Activated T-helper 2 cell treated with anti-CD3 and anti-CD28 coated beads, Interferon-gamma antibody, Interleukin-2, Interleukin-4, amounts not matched to agents 10 μg/mL and 5 μg/mL and 100 μg/mL, durations not matched to agents 14 hours and 24 hours and 36 hours (primary cell): ENCODE results near the gene LSM8. TPM values are rescaled to one million over a fixed set of nuclear protein-coding genes. Genes with fewer than 3 reads are reported as not detected.
"Not testable (repeated sequence)": the region's sequence is repeated elsewhere in the genome, so short reads cannot be mapped to it uniquely, and the experiment has no call there.

Experiments
- DNase-seq: peaks from one replicate; pipeline ENCODE4 v3.0.0; 2021; ENCODE audit warnings: low spot score
- H3K27ac Mint-ChIP-seq: one replicate; pipeline ENCODE4 v1.8.0; 2021; ENCODE audit warnings: mixed read lengths
- H3K27me3 Mint-ChIP-seq: one replicate; pipeline ENCODE4 v1.8.0; 2021; ENCODE audit warnings: low read depth, mixed read lengths
- H3K36me3 Mint-ChIP-seq: one replicate; pipeline ENCODE4 v1.8.0; 2021; ENCODE audit warnings: low read depth, mixed read lengths
- H3K4me1 Mint-ChIP-seq: one replicate; pipeline ENCODE4 v1.8.0; 2021; ENCODE audit warnings: low read depth, mixed read lengths
- H3K4me3 Mint-ChIP-seq: one replicate; pipeline ENCODE4 v1.8.0; 2021; ENCODE audit warnings: low read depth, mild to moderate bottlenecking, moderate library complexity, mixed read lengths
- H3K9me3 Mint-ChIP-seq: one replicate; pipeline ENCODE4 v1.8.0; 2021; ENCODE audit warnings: mixed read lengths
- intact Hi-C: fragments of 100-400 bp; cut with micrococcal nuclease; formaldehyde crosslinking; loops from one replicate; pipeline ENCODE4 v1.15.1; 2023
- total RNA-seq: library from RNA; stranded (reverse); gene quantifications from 2 replicates; pipeline ENCODE4 v1.2.3, GENCODE V29; 2022

The LSM8 gene
- total RNA-seq, result 46.8 and 50.3 TPM in 2 replicates

DNA sequence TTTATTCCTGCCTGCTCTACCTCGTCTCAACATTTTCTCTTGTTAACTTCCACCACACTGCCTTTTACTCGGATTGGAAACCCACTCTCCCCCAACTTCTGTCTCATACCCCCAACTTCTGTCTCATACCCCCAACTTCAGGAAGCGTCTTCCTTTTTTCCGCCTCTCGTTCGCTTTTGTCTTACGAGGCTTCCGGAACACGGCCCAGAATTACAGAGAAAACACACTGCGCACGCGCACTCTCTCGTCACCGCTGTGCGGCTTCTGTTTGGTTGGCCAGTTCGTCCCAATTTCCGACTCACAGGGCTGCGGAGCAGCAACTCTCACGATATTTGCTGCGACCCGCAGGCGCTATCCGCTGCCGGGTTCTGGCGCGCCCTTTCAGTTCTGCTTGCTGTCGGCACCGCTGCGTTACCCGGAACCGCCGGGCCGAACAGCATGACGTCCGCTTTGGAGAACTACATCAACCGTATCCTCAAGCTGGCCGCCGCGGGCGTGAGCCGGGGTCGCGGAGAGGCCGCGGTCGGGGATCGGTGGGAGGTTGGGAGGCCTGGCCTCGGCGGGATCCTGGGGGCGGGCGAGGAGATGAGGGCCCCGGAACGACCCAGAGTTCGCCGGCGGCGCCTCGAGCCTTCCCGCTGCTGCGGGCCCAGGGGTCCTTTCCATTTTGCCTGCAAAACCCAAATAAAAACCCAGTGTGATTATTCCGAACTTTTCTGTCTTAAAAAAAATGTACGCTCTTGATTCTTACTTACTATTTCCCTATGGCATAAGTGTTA lies at the start of gene LSM8:
Gene LSM8, plus strand, starts transcription at position 379 of the 779 bp plus-strand sequence. Its CDS starts 60 bp downstream, at position 439.
- H3K36me3 Mint-ChIP-seq, result peaks cover 46% of the 10 kb centered on the region
- intact Hi-C loops, result loop anchor here (1.0 to 5.0 kb wide), 4 partner anchors 12 to 128 kb away; no protein-coding TSS in a partner anchor
- H3K4me1 Mint-ChIP-seq, result peaks cover 30% of the 10 kb centered on the region
- DNase-seq, result peak; percentile 97
- H3K27me3 Mint-ChIP-seq, result no peaks in the 10 kb centered on the region
- peak within 1 kb of the TSS; percentile 100 for H3K27ac Mint-ChIP-seq
- peak within 1 kb of the TSS; percentile 99 for H3K4me3 Mint-ChIP-seq
- H3K9me3 Mint-ChIP-seq, result no peaks in the 10 kb centered on the region

- H3K4me1 Mint-ChIP-seq, H3K36me3 Mint-ChIP-seq, H3K27ac Mint-ChIP-seq, intact Hi-C loops, DNase-seq, H3K9me3 Mint-ChIP-seq, H3K4me3 Mint-ChIP-seq, H3K27me3 Mint-ChIP-seq: not testable (repeated sequence)
Measured at GRCh38 chr7:118134420-118134819, 49.5 kb upstream of the LSM8 start.

DNA sequence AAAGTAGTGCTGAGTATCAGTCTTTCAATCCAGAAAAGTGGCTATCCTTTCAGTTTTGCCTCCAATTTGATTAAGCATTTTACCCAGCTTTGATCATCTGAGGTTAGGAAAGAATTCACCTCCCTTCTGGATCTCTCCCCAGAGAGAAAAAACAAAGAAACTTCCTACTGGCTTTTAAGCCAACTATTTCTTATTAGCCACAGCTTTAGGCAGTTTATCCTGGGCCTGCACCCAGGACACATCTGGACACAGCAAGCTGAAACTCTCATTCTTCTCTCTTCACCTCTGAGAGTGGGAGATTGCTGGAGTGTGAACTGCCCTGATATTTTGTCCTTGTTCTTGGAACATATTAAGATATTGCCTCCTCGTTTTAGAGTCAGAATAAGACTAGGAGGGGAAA lies 43.5 kb upstream of the LSM8 start:
- DNase-seq, result no peak
- intact Hi-C loops, result no loop called here
- Mint-ChIP-seq H3K27ac (no peak overlapping the region), H3K27me3 (peaks cover 2% of the 10 kb centered on the region), H3K36me3 (no peaks in the 10 kb centered on the region), H3K9me3 (no peaks in the 10 kb centered on the region), H3K4me1 (no peaks in the 10 kb centered on the region), H3K4me3 (no peak overlapping the region)

DNA sequence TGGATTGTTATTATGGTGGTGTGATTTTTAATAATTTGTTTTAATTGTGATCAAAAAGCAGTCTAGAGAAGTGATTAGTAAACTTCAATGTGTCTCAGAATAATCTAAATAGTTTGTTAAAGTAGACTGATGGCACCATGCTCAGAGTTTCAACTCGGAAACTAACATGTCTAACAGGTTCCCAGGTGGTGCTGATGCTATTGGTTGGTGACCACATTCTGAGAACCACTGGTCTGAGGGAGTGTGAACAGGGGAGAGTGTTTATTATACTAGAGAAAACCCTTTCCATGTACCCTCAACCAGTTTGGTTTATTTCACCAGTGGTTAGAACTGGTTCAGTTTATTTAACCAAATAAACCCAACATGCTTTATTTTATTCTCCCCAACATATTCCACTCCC lies 42.0 kb upstream of the LSM8 start:
- no peak for DNase-seq
- intact Hi-C loops, result no loop called here
- Mint-ChIP-seq H3K4me1 (no peaks in the 10 kb centered on the region), H3K27ac (no peak overlapping the region), H3K36me3 (no peaks in the 10 kb centered on the region), H3K9me3 (no peaks in the 10 kb centered on the region), H3K27me3 (peaks cover 2% of the 10 kb centered on the region), H3K4me3 (no peak overlapping the region)

- DNase-seq, result no peak
- intact Hi-C loops, result no loop called here
- Mint-ChIP-seq H3K9me3 (no peaks in the 10 kb centered on the region), H3K27ac (no peak overlapping the region), H3K4me1 (no peaks in the 10 kb centered on the region), H3K4me3 (no peak overlapping the region), H3K36me3 (no peaks in the 10 kb centered on the region), H3K27me3 (peaks cover 8% of the 10 kb centered on the region)
Measured at GRCh38 chr7:118148930-118149329, 35.0 kb upstream of the LSM8 start.

DNA sequence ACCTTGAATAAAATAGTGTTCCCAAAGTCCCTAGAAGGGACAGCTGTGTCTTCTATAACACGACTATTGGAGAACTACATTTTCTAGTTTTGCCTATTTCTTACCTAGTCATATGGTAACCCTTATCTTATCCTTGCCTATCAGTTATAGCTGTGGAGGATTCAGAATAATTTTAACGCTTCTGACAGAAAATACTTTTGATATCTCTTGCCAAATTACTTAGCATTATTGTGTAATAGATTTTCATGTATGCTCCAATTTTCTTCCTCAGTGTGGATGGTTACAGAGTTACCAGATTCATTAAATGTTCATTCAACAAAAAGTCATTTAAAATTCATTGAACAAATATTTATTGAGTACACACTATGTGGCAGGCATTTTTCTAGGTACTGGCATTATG lies 34.6 kb upstream of the LSM8 start:
- no peak for DNase-seq
- Mint-ChIP-seq H3K4me1 (no peaks in the 10 kb centered on the region), H3K9me3 (no peaks in the 10 kb centered on the region), H3K27ac (no peak overlapping the region), H3K36me3 (no peaks in the 10 kb centered on the region), H3K4me3 (no peak overlapping the region), H3K27me3 (peaks cover 10% of the 10 kb centered on the region)
- intact Hi-C loops, result no loop called here

- DNase-seq, result no peak
- no peaks in the 10 kb centered on the region for H3K9me3 Mint-ChIP-seq
- H3K4me1 Mint-ChIP-seq, result no peaks in the 10 kb centered on the region
- no peaks in the 10 kb centered on the region for H3K36me3 Mint-ChIP-seq
- H3K27ac Mint-ChIP-seq, result no peak overlapping the region
- H3K27me3 Mint-ChIP-seq, result peaks cover 19% of the 10 kb centered on the region
- H3K4me3 Mint-ChIP-seq, result no peak overlapping the region
- intact Hi-C loops, result loop anchor here (2.0 kb wide), 2 partner anchors 401 to 693 kb away; no protein-coding TSS in a partner anchor
Measured at GRCh38 chr7:118151671-118152070, 32.3 kb upstream of the LSM8 start.

- no peak for DNase-seq
- H3K9me3 Mint-ChIP-seq, result no peaks in the 10 kb centered on the region
- no peak overlapping the region for H3K27ac Mint-ChIP-seq
- no peaks in the 10 kb centered on the region for H3K36me3 Mint-ChIP-seq
- H3K4me3 Mint-ChIP-seq, result no peak overlapping the region
- peaks cover 20% of the 10 kb centered on the region for H3K27me3 Mint-ChIP-seq
- intact Hi-C loops, result loop anchor here (2.0 kb wide), 2 partner anchors 401 to 693 kb away; no protein-coding TSS in a partner anchor
- H3K4me1 Mint-ChIP-seq, result no peaks in the 10 kb centered on the region
Measured at GRCh38 chr7:118152149-118152548, 31.8 kb upstream of the LSM8 start.

GRCh38 chr7:118152654-118153053 lies 31.3 kb upstream of the LSM8 start:
- Mint-ChIP-seq H3K27me3 (peaks cover 20% of the 10 kb centered on the region), H3K4me1 (no peaks in the 10 kb centered on the region)

DNA sequence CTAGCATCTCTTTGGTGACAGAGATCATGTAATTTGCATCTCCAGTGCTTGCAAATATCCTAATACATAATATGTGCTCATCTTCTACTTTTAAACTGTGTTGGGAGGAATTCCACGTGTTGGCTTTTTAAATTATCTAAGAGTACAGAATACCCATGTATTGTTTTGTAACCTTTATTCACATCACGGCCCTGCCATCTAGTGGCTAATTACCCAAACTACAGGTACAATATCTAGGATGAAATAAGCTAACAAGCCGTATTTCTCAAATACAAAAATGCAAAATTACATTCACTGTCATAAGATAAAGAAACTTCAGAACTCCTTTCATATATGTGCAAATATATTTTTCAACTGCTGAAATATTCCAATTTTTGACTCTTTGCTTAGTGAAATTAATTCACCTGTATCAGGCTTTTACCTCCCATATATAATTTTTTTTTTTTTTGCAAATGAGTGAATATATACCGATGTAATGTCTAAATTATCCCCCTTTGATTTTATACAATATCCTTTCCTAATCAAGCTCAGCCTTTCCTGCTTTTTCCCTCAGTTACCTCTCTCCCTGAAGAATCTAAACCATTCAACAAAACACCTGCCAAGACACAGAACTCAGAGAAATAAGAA lies 30.3 kb upstream of the LSM8 start:
- intact Hi-C loops, result loop anchor here (2.0 kb wide), 2 partner anchors 403 to 695 kb away; no protein-coding TSS in a partner anchor
- Mint-ChIP-seq H3K4me1 (no peaks in the 10 kb centered on the region), H3K4me3 (no peak overlapping the region), H3K9me3 (peaks cover 7% of the 10 kb centered on the region), H3K27ac (no peak overlapping the region), H3K27me3 (peaks cover 20% of the 10 kb centered on the region), H3K36me3 (peaks cover 3% of the 10 kb centered on the region)
- DNase-seq, result no peak

More at GRCh38 chr7:118152654-118153053, 31.3 kb upstream of the LSM8 start:
- Mint-ChIP-seq H3K9me3 (no peaks in the 10 kb centered on the region), H3K4me3 (no peak overlapping the region), H3K27ac (no peak overlapping the region), H3K36me3 (no peaks in the 10 kb centered on the region)
- intact Hi-C loops, result loop anchor here (2.0 kb wide), 2 partner anchors 402 to 694 kb away; no protein-coding TSS in a partner anchor
- DNase-seq, result no peak

DNA sequence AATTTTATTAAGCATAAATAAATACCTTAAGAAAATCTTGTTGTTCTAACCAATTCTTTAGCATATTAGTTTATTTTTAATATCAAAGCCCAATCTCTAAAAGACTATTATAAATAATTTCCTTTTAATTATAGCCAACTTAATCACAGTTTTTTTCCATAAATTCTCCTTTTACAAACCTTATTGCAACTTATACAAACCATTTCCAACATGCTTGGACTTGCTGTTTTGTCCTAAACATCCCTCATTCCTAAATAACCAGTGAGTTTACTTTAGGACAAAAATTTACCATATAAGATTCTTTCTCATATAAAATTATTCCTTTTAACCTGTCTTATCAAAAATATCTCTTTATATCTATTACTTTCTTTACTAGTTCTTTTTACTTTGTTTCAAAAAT lies 25.2 kb upstream of the LSM8 start:
- DNase-seq, result no peak
- intact Hi-C loops, result no loop called here
- no peak overlapping the region for H3K4me3 Mint-ChIP-seq
- H3K9me3 Mint-ChIP-seq, result peaks cover 12% of the 10 kb centered on the region
- peaks cover 13% of the 10 kb centered on the region for H3K27me3 Mint-ChIP-seq
- no peaks in the 10 kb centered on the region for H3K4me1 Mint-ChIP-seq
- H3K27ac Mint-ChIP-seq, result no peak overlapping the region
- peaks cover 3% of the 10 kb centered on the region for H3K36me3 Mint-ChIP-seq

DNA sequence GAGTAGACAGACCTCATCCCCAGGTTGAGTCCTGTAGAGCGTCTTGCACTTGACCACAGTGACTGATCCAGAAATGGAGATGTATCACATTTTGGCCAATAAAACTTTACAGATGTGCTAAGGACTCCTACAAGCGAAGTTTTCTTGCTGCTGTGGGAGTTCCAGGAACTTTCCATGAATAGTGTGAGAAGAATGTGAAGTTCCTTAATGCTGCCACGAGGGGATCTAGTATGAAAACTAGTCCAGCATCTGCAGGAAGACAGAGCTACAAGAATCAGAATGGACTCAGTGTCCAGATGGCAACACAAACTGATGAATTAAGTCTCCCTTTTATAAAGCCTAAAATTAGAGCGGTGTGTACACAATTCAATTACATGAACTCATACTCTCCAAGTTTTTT lies 14.8 kb upstream of the LSM8 start:
- Mint-ChIP-seq H3K36me3 (no peaks in the 10 kb centered on the region), H3K27me3 (peaks cover 9% of the 10 kb centered on the region), H3K4me1 (no peaks in the 10 kb centered on the region), H3K27ac (no peak overlapping the region), H3K4me3 (no peak overlapping the region), H3K9me3 (no peaks in the 10 kb centered on the region)
- DNase-seq, result no peak
- intact Hi-C loops, result no loop called here

DNA sequence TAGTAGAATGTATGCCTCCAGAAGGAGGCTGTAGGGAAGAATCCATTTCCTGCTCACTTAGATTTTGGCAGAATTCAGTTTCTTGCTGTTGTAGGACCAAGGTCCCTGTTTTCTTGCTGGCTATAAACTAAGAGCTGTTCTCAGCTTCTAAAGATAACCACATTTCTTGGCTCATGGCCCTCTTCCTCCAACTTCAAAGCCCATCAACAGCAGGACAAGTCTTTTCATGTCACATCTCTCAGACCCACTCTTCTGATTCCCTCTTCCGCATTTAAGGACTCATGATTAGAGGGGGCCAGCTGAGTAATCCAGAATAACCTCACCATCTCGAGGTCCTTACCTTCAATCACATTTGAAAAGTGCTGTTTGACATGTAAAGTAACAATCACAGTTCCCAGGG lies 8.2 kb upstream of the LSM8 start:
- no peaks in the 10 kb centered on the region for H3K9me3 Mint-ChIP-seq
- H3K36me3 Mint-ChIP-seq, result no peaks in the 10 kb centered on the region
- H3K27me3 Mint-ChIP-seq, result peaks cover 7% of the 10 kb centered on the region
- H3K4me1 Mint-ChIP-seq, result no peaks in the 10 kb centered on the region
- intact Hi-C loops, result no loop called here
- no peak for DNase-seq
- no peak overlapping the region for H3K27ac Mint-ChIP-seq
- H3K4me3 Mint-ChIP-seq, result no peak overlapping the region
